Measurements from ENCODE around the gene SCGB2B2.

The SCGB2B2 gene

DNA sequence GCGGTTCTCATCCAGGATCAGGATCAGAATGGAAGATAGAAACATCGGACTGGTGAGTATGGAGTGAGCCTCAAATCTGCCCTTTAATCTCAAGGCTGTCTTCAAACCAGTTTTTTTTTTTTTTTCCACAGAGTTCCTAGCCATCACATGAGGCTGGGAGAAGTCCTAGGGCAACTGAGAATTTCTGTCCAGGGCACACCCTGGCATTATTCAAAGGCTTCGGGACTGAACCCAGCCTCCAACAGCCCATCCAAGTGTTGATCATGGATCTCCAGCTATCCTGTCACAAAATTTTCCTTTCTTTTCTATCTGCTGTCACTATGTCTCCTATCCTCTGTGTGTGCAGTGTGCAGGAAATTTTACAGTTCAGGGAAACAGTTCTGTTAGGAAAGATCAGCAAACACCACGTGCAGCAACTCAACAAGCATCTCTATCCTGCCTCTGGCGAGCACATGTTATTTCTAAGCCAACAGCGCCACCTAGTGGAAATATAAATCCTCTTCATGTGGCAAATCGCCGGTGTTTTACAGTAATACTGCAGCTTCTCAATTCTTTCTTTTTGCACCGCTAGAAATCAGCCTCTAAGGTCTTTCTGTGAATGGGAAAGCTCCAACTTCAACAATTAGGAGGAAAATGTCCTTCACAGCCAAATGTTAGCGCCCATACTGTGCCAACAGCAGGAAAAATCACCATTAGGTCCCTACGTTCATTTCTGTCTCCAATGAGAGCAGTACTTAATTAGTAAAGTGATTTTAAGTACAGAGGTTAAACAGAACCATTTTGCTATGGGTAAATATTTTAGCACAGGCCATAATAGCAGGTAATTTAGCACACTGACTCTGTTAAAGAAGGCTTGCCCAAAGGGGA is 35.7 kb upstream of the SCGB2B2 start:
- no CpG with 5 or more reads among the region's 11 CpGs for WGBS (ENCODE audit: extremely low coverage, insufficient coverage, low lambda C conversion rate)
- Histone ChIP-seq H3K27me3 (ENCODE audit: insufficient read depth, low read length, poor library complexity) (no peaks in the 10 kb centered on the region), H3K4me3 (ENCODE audit: low read length) (no peak overlapping the region), H2BK15ac (replicated peaks; ENCODE audit: low read depth) (no peak overlapping the region), H3K18ac (ENCODE audit: low read length) (no peak overlapping the region), H3K4ac (ENCODE audit: low read depth, low read length) (no peak overlapping the region), H3K4me2 (ENCODE audit: low read length) (no peak overlapping the region), H2AK5ac (ENCODE audit: low read length) (no peak overlapping the region), H3K9ac (ENCODE audit: low read length) (no peak overlapping the region), H3K36me3 (ENCODE audit: control insufficient read depth, insufficient read depth, low read length) (no peaks in the 10 kb centered on the region), H3K79me2 (ENCODE audit: control insufficient read depth, insufficient read depth, low read length) (no peaks in the 10 kb centered on the region), H2BK5ac (ENCODE audit: low read length) (no peak overlapping the region), H3K23ac (ENCODE audit: low read length) (no peak overlapping the region), H2BK120ac (ENCODE audit: low read depth, low read length) (no peak overlapping the region), H3K79me1 (ENCODE audit: low read length) (no peaks in the 10 kb centered on the region), H3K27ac (ENCODE audit: low read depth, low read length) (no peak overlapping the region), H3K4me1 (ENCODE audit: control insufficient read depth, low read depth, low read length) (no peaks in the 10 kb centered on the region), H4K8ac (ENCODE audit: low read depth, low read length) (no peak overlapping the region), H3K56ac (ENCODE audit: low read length) (no peak overlapping the region), H4K5ac (ENCODE audit: low read length) (no peak overlapping the region)
- DNase-seq: peak; percentile 83

- Histone ChIP-seq H3K79me2 (ENCODE audit: control insufficient read depth, insufficient read depth, low read length) (no peaks in the 10 kb centered on the region), H4K8ac (ENCODE audit: low read depth, low read length) (no peak overlapping the region), H4K5ac (ENCODE audit: low read length) (no peak overlapping the region), H3K4me2 (ENCODE audit: low read length) (no peak overlapping the region), H3K36me3 (ENCODE audit: control insufficient read depth, insufficient read depth, low read length) (no peaks in the 10 kb centered on the region), H3K4me1 (ENCODE audit: control insufficient read depth, low read depth, low read length) (no peaks in the 10 kb centered on the region), H3K27ac (ENCODE audit: low read depth, low read length) (no peak overlapping the region), H2BK5ac (ENCODE audit: low read length) (no peak overlapping the region), H3K23ac (ENCODE audit: low read length) (no peak overlapping the region), H3K4ac (ENCODE audit: low read depth, low read length) (no peak overlapping the region), H3K79me1 (ENCODE audit: low read length) (no peaks in the 10 kb centered on the region), H2BK15ac (replicated peaks; ENCODE audit: low read depth) (no peak overlapping the region), H3K18ac (ENCODE audit: low read length) (no peak overlapping the region), H2BK120ac (ENCODE audit: low read depth, low read length) (no peak overlapping the region), H3K4me3 (ENCODE audit: low read length) (no peak overlapping the region), H3K9ac (ENCODE audit: low read length) (no peak overlapping the region), H3K27me3 (ENCODE audit: insufficient read depth, low read length, poor library complexity) (no peaks in the 10 kb centered on the region), H3K56ac (ENCODE audit: low read length) (no peak overlapping the region), H2AK5ac (ENCODE audit: low read length) (no peak overlapping the region)
- no CpG with 5 or more reads among the region's 6 CpGs for WGBS (ENCODE audit: extremely low coverage, insufficient coverage, low lambda C conversion rate)
- no peak for DNase-seq
These were observed 34.9 kb upstream of the SCGB2B2 start for GRCh38 chr19:34711890-34712289.

DNA sequence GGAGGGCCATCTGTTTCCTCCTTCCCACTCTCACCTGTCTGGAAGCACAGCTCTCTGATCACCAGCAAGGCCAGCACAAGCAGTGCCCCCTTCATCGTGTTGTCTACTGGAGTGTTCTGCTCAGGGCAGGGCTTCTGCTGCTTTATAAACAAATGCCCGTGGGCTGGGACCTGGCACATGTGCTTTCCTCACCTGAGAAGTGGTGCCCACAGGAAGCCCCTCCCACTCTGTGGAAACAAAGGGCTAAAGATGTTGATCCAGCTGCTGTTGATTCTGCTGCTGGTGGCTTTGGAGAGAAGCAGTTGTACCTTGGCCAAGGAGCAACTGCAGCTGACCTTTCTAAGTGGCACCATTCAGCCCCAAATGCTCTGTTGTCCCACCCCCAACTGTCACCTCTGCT is 30.7 kb upstream of the SCGB2B2 start:
- no peaks in the 10 kb centered on the region for H3K79me1 ChIP-seq (ENCODE audit: low read length)
- no peak overlapping the region for H3K18ac ChIP-seq (ENCODE audit: low read length)
- no peak overlapping the region for H2BK5ac ChIP-seq (ENCODE audit: low read length)
- no peaks in the 10 kb centered on the region for H3K79me2 ChIP-seq (ENCODE audit: control insufficient read depth, insufficient read depth, low read length)
- DNase-seq: no peak
- H3K36me3 ChIP-seq (ENCODE audit: control insufficient read depth, insufficient read depth, low read length): no peaks in the 10 kb centered on the region
- no peak overlapping the region for H3K4me3 ChIP-seq (ENCODE audit: low read length)
- H3K9ac ChIP-seq (ENCODE audit: low read length): no peak overlapping the region
- no peak overlapping the region for H3K23ac ChIP-seq (ENCODE audit: low read length)
- H3K4me1 ChIP-seq (ENCODE audit: control insufficient read depth, low read depth, low read length): no peaks in the 10 kb centered on the region
- WGBS (ENCODE audit: extremely low coverage, insufficient coverage, low lambda C conversion rate): no CpG with 5 or more reads among the region's 2 CpGs
- no peak overlapping the region for H4K5ac ChIP-seq (ENCODE audit: low read length)
- H2BK15ac ChIP-seq (replicated peaks; ENCODE audit: low read depth): no peak overlapping the region
- H3K4me2 ChIP-seq (ENCODE audit: low read length): no peak overlapping the region
- no peak overlapping the region for H2BK120ac ChIP-seq (ENCODE audit: low read depth, low read length)
- no peaks in the 10 kb centered on the region for H3K27me3 ChIP-seq (ENCODE audit: insufficient read depth, low read length, poor library complexity)
- no peak overlapping the region for H3K4ac ChIP-seq (ENCODE audit: low read depth, low read length)
- H3K27ac ChIP-seq (ENCODE audit: low read depth, low read length): no peak overlapping the region
- H4K8ac ChIP-seq (ENCODE audit: low read depth, low read length): no peak overlapping the region
- no peak overlapping the region for H2AK5ac ChIP-seq (ENCODE audit: low read length)
- no peak overlapping the region for H3K56ac ChIP-seq (ENCODE audit: low read length)

DNA sequence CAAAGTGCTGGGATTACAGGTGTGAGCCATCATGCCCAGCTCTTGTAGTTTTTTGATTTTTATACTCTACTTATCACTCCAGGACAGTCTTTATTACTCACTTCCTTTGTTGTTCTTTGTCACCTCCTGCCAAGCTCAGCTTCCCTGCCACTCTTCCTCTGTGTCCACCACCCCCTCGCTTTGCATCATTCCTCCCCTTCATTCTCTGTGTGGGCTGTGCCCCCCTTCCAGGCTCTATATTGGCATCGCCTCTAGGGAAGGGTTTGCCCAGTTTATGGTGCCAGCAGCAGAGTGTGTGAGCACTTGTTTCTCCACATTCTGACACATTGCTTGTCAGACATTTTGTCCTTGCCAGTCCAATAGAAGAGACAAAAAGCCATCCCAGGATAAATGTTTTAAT is 15.6 kb upstream of the SCGB2B2 start:
- Histone ChIP-seq H3K4me2 (ENCODE audit: low read length) (no peak overlapping the region), H3K4me3 (ENCODE audit: low read length) (no peak overlapping the region), H3K23ac (ENCODE audit: low read length) (no peak overlapping the region), H3K79me1 (ENCODE audit: low read length) (no peaks in the 10 kb centered on the region), H3K79me2 (ENCODE audit: control insufficient read depth, insufficient read depth, low read length) (no peaks in the 10 kb centered on the region), H3K27ac (ENCODE audit: low read depth, low read length) (no peak overlapping the region), H3K4ac (ENCODE audit: low read depth, low read length) (no peak overlapping the region), H3K18ac (ENCODE audit: low read length) (no peak overlapping the region), H3K9ac (ENCODE audit: low read length) (no peak overlapping the region), H3K36me3 (ENCODE audit: control insufficient read depth, insufficient read depth, low read length) (no peaks in the 10 kb centered on the region), H2AK5ac (ENCODE audit: low read length) (no peak overlapping the region), H4K8ac (ENCODE audit: low read depth, low read length) (no peak overlapping the region), H3K4me1 (ENCODE audit: control insufficient read depth, low read depth, low read length) (no peaks in the 10 kb centered on the region), H2BK120ac (ENCODE audit: low read depth, low read length) (no peak overlapping the region), H3K27me3 (ENCODE audit: insufficient read depth, low read length, poor library complexity) (no peaks in the 10 kb centered on the region), H3K56ac (ENCODE audit: low read length) (no peak overlapping the region), H4K5ac (ENCODE audit: low read length) (no peak overlapping the region), H2BK5ac (ENCODE audit: low read length) (no peak overlapping the region), H2BK15ac (replicated peaks; ENCODE audit: low read depth) (no peak overlapping the region)
- no peak for DNase-seq
- no CpG with 5 or more reads among the region's 2 CpGs for WGBS (ENCODE audit: extremely low coverage, insufficient coverage, low lambda C conversion rate)

DNA sequence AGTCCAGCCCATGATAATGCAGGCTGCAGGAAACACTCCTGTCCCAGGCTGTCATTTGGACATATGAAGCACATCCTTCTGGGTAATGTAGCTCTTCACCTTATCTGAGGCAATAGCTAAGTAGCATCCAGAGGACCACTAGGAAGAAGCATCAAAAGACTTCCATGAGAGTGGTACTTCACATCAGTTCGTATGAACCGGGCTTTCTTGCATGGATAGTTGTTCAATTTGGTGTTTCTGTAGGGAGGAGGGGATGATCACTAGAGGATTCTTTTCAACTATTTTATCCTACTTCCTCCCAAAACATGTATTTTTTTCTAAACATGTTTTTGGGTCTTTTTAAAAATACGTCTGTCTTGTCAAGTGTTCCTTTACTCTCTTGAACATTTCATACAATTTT is 13.4 kb upstream of the SCGB2B2 start:
- no peak overlapping the region for H3K9ac ChIP-seq (ENCODE audit: low read length)
- H2BK15ac ChIP-seq (replicated peaks; ENCODE audit: low read depth): no peak overlapping the region
- no peak overlapping the region for H2AK5ac ChIP-seq (ENCODE audit: low read length)
- H3K27me3 ChIP-seq (ENCODE audit: insufficient read depth, low read length, poor library complexity): no peaks in the 10 kb centered on the region
- no peak overlapping the region for H4K5ac ChIP-seq (ENCODE audit: low read length)
- no peak for DNase-seq
- no CpG with 5 or more reads among the region's 3 CpGs for WGBS (ENCODE audit: extremely low coverage, insufficient coverage, low lambda C conversion rate)
- no peak overlapping the region for H3K56ac ChIP-seq (ENCODE audit: low read length)
- no peak overlapping the region for H3K4me3 ChIP-seq (ENCODE audit: low read length)
- H3K23ac ChIP-seq (ENCODE audit: low read length): no peak overlapping the region
- H3K4me2 ChIP-seq (ENCODE audit: low read length): no peak overlapping the region
- no peak overlapping the region for H3K27ac ChIP-seq (ENCODE audit: low read depth, low read length)
- H3K36me3 ChIP-seq (ENCODE audit: control insufficient read depth, insufficient read depth, low read length): no peaks in the 10 kb centered on the region
- H3K18ac ChIP-seq (ENCODE audit: low read length): no peak overlapping the region
- H3K4ac ChIP-seq (ENCODE audit: low read depth, low read length): no peak overlapping the region
- no peaks in the 10 kb centered on the region for H3K4me1 ChIP-seq (ENCODE audit: control insufficient read depth, low read depth, low read length)
- no peaks in the 10 kb centered on the region for H3K79me1 ChIP-seq (ENCODE audit: low read length)
- no peak overlapping the region for H4K8ac ChIP-seq (ENCODE audit: low read depth, low read length)
- no peak overlapping the region for H2BK5ac ChIP-seq (ENCODE audit: low read length)
- no peak overlapping the region for H2BK120ac ChIP-seq (ENCODE audit: low read depth, low read length)
- no peaks in the 10 kb centered on the region for H3K79me2 ChIP-seq (ENCODE audit: control insufficient read depth, insufficient read depth, low read length)

GRCh38 chr19:34688592-34688991 is 11.6 kb upstream of the SCGB2B2 start:
- no peak overlapping the region for H3K18ac ChIP-seq (ENCODE audit: low read length)
- H3K36me3 ChIP-seq (ENCODE audit: control insufficient read depth, insufficient read depth, low read length): no peaks in the 10 kb centered on the region
- no peak overlapping the region for H2BK120ac ChIP-seq (ENCODE audit: low read depth, low read length)
- no peaks in the 10 kb centered on the region for H3K79me1 ChIP-seq (ENCODE audit: low read length)
- H3K27ac ChIP-seq (ENCODE audit: low read depth, low read length): no peak overlapping the region
- H3K4me2 ChIP-seq (ENCODE audit: low read length): no peak overlapping the region
- H3K9ac ChIP-seq (ENCODE audit: low read length): no peak overlapping the region
- no peaks in the 10 kb centered on the region for H3K4me1 ChIP-seq (ENCODE audit: control insufficient read depth, low read depth, low read length)
- 100% methylated on average over 1 of the region's 1 CpG for WGBS (ENCODE audit: extremely low coverage, insufficient coverage, low lambda C conversion rate)
- H3K4me3 ChIP-seq (ENCODE audit: low read length): no peak overlapping the region
- DNase-seq: no peak
- H3K79me2 ChIP-seq (ENCODE audit: control insufficient read depth, insufficient read depth, low read length): no peaks in the 10 kb centered on the region
- H3K27me3 ChIP-seq (ENCODE audit: insufficient read depth, low read length, poor library complexity): no peaks in the 10 kb centered on the region
- H3K23ac ChIP-seq (ENCODE audit: low read length): no peak overlapping the region
- H3K4ac ChIP-seq (ENCODE audit: low read depth, low read length): no peak overlapping the region
- no peak overlapping the region for H4K5ac ChIP-seq (ENCODE audit: low read length)
- no peak overlapping the region for H2BK5ac ChIP-seq (ENCODE audit: low read length)
- H2AK5ac ChIP-seq (ENCODE audit: low read length): no peak overlapping the region
- no peak overlapping the region for H2BK15ac ChIP-seq (replicated peaks; ENCODE audit: low read depth)
- H3K56ac ChIP-seq (ENCODE audit: low read length): no peak overlapping the region
- no peak overlapping the region for H4K8ac ChIP-seq (ENCODE audit: low read depth, low read length)
